WTC11 (cell line): ENCODE measurements around the gene CFAP299. TPM values are rescaled to one million over a fixed set of nuclear protein-coding genes. Genes with fewer than 3 reads are reported as not detected.

Experiments
- ATAC-seq: fragments of 200-7000 bp; cut with Tn5 transposase; 2 replicates; pipeline ENCODE4 v1.10.0; 2021; ENCODE audit warnings: mild to moderate bottlenecking, moderate library complexity
- CTCF ChIA-PET: fragments of 300-600 bp; sonication (Branson Sonifier 250); formaldehyde crosslinking; loops from one replicate; lab custom pipeline; 2021; ENCODE audit warnings: antibody characterized with exemption; lab: Charles Lee
- POLR2A ChIA-PET: fragments of 350-600 bp; sonication (Branson Sonifier 250); formaldehyde crosslinking; loops from one replicate; lab custom pipeline; 2021; ENCODE audit warnings: antibody characterized with exemption; lab: Charles Lee
- DNase-seq: peaks from one replicate; pipeline ENCODE4 v3.0.0; 2021; ENCODE audit warnings: low spot score
- H3K27ac Mint-ChIP-seq: 2 replicates; pipeline ENCODE4 v1.8.0; 2021; ENCODE audit warnings: mixed read lengths
- H3K27me3 Mint-ChIP-seq: 2 replicates; pipeline ENCODE4 v1.8.0; 2021; ENCODE audit warnings: low read depth, mild to moderate bottlenecking, moderate library complexity, mixed read lengths
- H3K36me3 Mint-ChIP-seq: 2 replicates; pipeline ENCODE4 v1.8.0; 2021; ENCODE audit warnings: mixed read lengths
- H3K4me1 Mint-ChIP-seq: 2 replicates; pipeline ENCODE4 v1.8.0; 2022; ENCODE audit warnings: mixed read lengths
- H3K4me3 Mint-ChIP-seq: 2 replicates; pipeline ENCODE4 v1.8.0; 2021; ENCODE audit warnings: mild to moderate bottlenecking, moderate library complexity, mixed read lengths
- H3K9me3 Mint-ChIP-seq: 2 replicates; pipeline ENCODE4 v1.8.0; 2021; ENCODE audit warnings: mixed read lengths
- FOXJ3 ChIP-seq: sonication (generic); formaldehyde crosslinking; IDR thresholded peaks from 2 replicates; pipeline ENCODE4 v1.9.0; 2021; ENCODE audit warnings: missing genetic modification reagents, mild to moderate bottlenecking, borderline replicate concordance
- GABPB1 ChIP-seq: sonication (generic); formaldehyde crosslinking; IDR thresholded peaks from 2 replicates; pipeline ENCODE4 v1.8.1; 2023; ENCODE audit warnings: mild to moderate bottlenecking, missing genetic modification reagents
- IRF2 ChIP-seq: sonication (generic); formaldehyde crosslinking; IDR thresholded peaks from 2 replicates; pipeline ENCODE4 v1.8.0; 2022; ENCODE audit warnings: low read depth, missing genetic modification reagents, borderline replicate concordance
- JUN ChIP-seq: sonication (generic); formaldehyde crosslinking; IDR thresholded peaks from 2 replicates; pipeline ENCODE4 v1.8.0; 2023; ENCODE audit warnings: mild to moderate bottlenecking, missing genetic modification reagents
- NR2C2 ChIP-seq: sonication (generic); formaldehyde crosslinking; IDR thresholded peaks from 2 replicates; pipeline ENCODE4 v1.8.0; 2022; ENCODE audit warnings: mild to moderate bottlenecking, missing genetic modification reagents
- SOX15 ChIP-seq: fragments of 250-450 bp; sonication (Bioruptor Pico); IDR thresholded peaks from 2 replicates; pipeline ENCODE4 v1.9.0; 2021; ENCODE audit warnings: mild to moderate bottlenecking
- TCF7 ChIP-seq: sonication (generic); formaldehyde crosslinking; IDR thresholded peaks from 2 replicates; pipeline ENCODE4 v1.8.0; 2022; ENCODE audit warnings: mild to moderate bottlenecking, low read depth, missing genetic modification reagents, moderate library complexity
- ZNF121 ChIP-seq: sonication (generic); formaldehyde crosslinking; IDR thresholded peaks from 2 replicates; pipeline ENCODE4 v1.8.0; 2023; ENCODE audit warnings: missing genetic modification reagents
- ZNF138 ChIP-seq: sonication (generic); formaldehyde crosslinking; conservative IDR thresholded peaks from 2 replicates; pipeline ENCODE4 v1.8.1; 2022; ENCODE audit warnings: mild to moderate bottlenecking, moderate library complexity, missing genetic modification reagents
- ZNF219 ChIP-seq: sonication (generic); formaldehyde crosslinking; IDR thresholded peaks from 2 replicates; pipeline ENCODE4 v1.8.0; 2023; ENCODE audit warnings: missing genetic modification reagents, mild to moderate bottlenecking, borderline replicate concordance
- ZNF317 ChIP-seq: sonication (generic); formaldehyde crosslinking; IDR thresholded peaks from 2 replicates; pipeline ENCODE4 v1.8.1; 2023; ENCODE audit warnings: low read depth, mild to moderate bottlenecking, moderate library complexity, missing genetic modification reagents, borderline replicate concordance
- ZNF396 ChIP-seq: fragments of 250-450 bp; sonication (Bioruptor Pico); IDR thresholded peaks from 2 replicates; pipeline ENCODE4 v1.8.0; 2021; ENCODE audit warnings: mild to moderate bottlenecking, moderate library complexity, borderline replicate concordance
- ZNF423 ChIP-seq: fragments of 250-450 bp; sonication (Bioruptor Pico); IDR thresholded peaks from 2 replicates; pipeline ENCODE4 v2.1.2; 2022; ENCODE audit warnings: mild to moderate bottlenecking, moderate library complexity
- total RNA-seq: library from RNA; stranded (reverse); gene quantifications from 3 replicates; pipeline ENCODE4 v1.2.3, GENCODE V29; 2021
- TF ChIP-seq, protein P1 (sequence below): sonication (generic); formaldehyde crosslinking; IDR thresholded peaks from 2 replicates; pipeline ENCODE4 v1.8.0; 2023; ENCODE audit warnings: missing genetic modification reagents
- TF ChIP-seq, protein P2 (sequence below): fragments of 250-450 bp; sonication (Bioruptor Pico); IDR thresholded peaks from 2 replicates; pipeline ENCODE4 v1.9.0; 2021; ENCODE audit warnings: mild to moderate bottlenecking
- TF ChIP-seq, protein P3 (sequence below): sonication (generic); formaldehyde crosslinking; IDR thresholded peaks from 2 replicates; pipeline ENCODE4 v1.8.0; 2022; ENCODE audit warnings: mild to moderate bottlenecking, missing genetic modification reagents
- TF ChIP-seq, protein P4 (sequence below): sonication (generic); formaldehyde crosslinking; conservative IDR thresholded peaks from 2 replicates; pipeline ENCODE4 v1.8.1; 2023; ENCODE audit warnings: mild to moderate bottlenecking, low read depth, missing genetic modification reagents, moderate library complexity
- TF ChIP-seq, protein P5 (sequence below): sonication (generic); formaldehyde crosslinking; IDR thresholded peaks from 2 replicates; pipeline ENCODE4 v1.8.1; 2022; ENCODE audit warnings: low read depth, mild to moderate bottlenecking, moderate library complexity, missing genetic modification reagents, borderline replicate concordance
- TF ChIP-seq, protein P6 (sequence below): sonication (generic); formaldehyde crosslinking; IDR thresholded peaks from 2 replicates; pipeline ENCODE4 v1.8.1; 2023; ENCODE audit warnings: mild to moderate bottlenecking, missing genetic modification reagents
- TF ChIP-seq, protein P7 (sequence below): fragments of 250-450 bp; sonication (Bioruptor Pico); IDR thresholded peaks from 2 replicates; pipeline ENCODE4 v2.1.2; 2022; ENCODE audit warnings: mild to moderate bottlenecking, moderate library complexity
- TF ChIP-seq, protein P8 (sequence below): sonication (generic); formaldehyde crosslinking; IDR thresholded peaks from 2 replicates; pipeline ENCODE4 v1.8.1; 2022; ENCODE audit warnings: missing genetic modification reagents, borderline replicate concordance

The CFAP299 gene
- total RNA-seq, 1 experiment from 2014 or later = not detected

DNA sequence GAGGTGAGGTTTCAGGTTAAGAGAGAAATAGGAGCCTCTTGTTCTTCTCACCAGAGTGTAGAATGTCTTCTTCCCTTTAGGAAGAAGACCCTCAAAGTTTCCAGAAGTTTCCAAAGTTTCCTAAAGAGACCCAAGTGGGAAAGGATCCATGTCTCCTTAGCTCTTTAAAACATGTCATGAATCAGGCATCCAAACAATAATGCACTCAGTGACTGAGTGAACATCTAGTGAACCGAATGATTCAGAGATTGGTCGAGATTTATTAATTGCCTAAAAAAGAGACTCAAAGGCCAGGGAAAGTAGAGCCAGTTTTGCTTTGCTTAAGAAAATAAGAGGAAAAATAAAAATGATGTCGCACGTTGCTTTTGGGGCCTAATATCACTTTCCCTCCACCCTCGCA is 39.7 kb upstream of the CFAP299 start:
- CTCF ChIA-PET = no interaction called here
- ATAC-seq = no peak
- POLR2A ChIA-PET = no interaction called here
- no peak for DNase-seq
- no peak for TF ChIP-seq ZNF423 (CRISPR knock-in tag)
- TF ChIP-seq, protein P1, sequence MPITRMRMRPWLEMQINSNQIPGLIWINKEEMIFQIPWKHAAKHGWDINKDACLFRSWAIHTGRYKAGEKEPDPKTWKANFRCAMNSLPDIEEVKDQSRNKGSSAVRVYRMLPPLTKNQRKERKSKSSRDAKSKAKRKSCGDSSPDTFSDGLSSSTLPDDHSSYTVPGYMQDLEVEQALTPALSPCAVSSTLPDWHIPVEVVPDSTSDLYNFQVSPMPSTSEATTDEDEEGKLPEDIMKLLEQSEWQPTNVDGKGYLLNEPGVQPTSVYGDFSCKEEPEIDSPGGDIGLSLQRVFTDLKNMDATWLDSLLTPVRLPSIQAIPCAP (CRISPR knock-in tag) = no peak
- TF ChIP-seq TCF7 = no peak
- TF ChIP-seq, protein P2, sequence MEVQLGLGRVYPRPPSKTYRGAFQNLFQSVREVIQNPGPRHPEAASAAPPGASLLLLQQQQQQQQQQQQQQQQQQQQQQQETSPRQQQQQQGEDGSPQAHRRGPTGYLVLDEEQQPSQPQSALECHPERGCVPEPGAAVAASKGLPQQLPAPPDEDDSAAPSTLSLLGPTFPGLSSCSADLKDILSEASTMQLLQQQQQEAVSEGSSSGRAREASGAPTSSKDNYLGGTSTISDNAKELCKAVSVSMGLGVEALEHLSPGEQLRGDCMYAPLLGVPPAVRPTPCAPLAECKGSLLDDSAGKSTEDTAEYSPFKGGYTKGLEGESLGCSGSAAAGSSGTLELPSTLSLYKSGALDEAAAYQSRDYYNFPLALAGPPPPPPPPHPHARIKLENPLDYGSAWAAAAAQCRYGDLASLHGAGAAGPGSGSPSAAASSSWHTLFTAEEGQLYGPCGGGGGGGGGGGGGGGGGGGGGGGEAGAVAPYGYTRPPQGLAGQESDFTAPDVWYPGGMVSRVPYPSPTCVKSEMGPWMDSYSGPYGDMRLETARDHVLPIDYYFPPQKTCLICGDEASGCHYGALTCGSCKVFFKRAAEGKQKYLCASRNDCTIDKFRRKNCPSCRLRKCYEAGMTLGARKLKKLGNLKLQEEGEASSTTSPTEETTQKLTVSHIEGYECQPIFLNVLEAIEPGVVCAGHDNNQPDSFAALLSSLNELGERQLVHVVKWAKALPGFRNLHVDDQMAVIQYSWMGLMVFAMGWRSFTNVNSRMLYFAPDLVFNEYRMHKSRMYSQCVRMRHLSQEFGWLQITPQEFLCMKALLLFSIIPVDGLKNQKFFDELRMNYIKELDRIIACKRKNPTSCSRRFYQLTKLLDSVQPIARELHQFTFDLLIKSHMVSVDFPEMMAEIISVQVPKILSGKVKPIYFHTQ = no peak
- no peak for TF ChIP-seq ZNF396 (CRISPR knock-in tag)
- TF ChIP-seq, protein P3, sequence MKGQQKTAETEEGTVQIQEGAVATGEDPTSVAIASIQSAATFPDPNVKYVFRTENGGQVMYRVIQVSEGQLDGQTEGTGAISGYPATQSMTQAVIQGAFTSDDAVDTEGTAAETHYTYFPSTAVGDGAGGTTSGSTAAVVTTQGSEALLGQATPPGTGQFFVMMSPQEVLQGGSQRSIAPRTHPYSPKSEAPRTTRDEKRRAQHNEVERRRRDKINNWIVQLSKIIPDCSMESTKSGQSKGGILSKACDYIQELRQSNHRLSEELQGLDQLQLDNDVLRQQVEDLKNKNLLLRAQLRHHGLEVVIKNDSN = no peak
- no peak for TF ChIP-seq NR2C2 (CRISPR knock-in tag)
- TF ChIP-seq SOX15 (CRISPR knock-in tag) = no peak
- TF ChIP-seq IRF2 (CRISPR knock-in tag) = no peak
- TF ChIP-seq, protein P4, sequence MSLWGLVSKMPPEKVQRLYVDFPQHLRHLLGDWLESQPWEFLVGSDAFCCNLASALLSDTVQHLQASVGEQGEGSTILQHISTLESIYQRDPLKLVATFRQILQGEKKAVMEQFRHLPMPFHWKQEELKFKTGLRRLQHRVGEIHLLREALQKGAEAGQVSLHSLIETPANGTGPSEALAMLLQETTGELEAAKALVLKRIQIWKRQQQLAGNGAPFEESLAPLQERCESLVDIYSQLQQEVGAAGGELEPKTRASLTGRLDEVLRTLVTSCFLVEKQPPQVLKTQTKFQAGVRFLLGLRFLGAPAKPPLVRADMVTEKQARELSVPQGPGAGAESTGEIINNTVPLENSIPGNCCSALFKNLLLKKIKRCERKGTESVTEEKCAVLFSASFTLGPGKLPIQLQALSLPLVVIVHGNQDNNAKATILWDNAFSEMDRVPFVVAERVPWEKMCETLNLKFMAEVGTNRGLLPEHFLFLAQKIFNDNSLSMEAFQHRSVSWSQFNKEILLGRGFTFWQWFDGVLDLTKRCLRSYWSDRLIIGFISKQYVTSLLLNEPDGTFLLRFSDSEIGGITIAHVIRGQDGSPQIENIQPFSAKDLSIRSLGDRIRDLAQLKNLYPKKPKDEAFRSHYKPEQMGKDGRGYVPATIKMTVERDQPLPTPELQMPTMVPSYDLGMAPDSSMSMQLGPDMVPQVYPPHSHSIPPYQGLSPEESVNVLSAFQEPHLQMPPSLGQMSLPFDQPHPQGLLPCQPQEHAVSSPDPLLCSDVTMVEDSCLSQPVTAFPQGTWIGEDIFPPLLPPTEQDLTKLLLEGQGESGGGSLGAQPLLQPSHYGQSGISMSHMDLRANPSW (CRISPR knock-in tag) = no peak
- no peak for TF ChIP-seq ZNF121
- TF ChIP-seq GABPB1 (CRISPR knock-in tag) = no peak
- TF ChIP-seq JUN (CRISPR knock-in tag) = no peak
- TF ChIP-seq, protein P5, sequence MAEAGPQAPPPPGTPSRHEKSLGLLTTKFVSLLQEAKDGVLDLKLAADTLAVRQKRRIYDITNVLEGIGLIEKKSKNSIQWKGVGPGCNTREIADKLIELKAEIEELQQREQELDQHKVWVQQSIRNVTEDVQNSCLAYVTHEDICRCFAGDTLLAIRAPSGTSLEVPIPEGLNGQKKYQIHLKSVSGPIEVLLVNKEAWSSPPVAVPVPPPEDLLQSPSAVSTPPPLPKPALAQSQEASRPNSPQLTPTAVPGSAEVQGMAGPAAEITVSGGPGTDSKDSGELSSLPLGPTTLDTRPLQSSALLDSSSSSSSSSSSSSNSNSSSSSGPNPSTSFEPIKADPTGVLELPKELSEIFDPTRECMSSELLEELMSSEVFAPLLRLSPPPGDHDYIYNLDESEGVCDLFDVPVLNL = no peak
- TF ChIP-seq ZNF317 (CRISPR knock-in tag) = no peak
- TF ChIP-seq, protein P6, sequence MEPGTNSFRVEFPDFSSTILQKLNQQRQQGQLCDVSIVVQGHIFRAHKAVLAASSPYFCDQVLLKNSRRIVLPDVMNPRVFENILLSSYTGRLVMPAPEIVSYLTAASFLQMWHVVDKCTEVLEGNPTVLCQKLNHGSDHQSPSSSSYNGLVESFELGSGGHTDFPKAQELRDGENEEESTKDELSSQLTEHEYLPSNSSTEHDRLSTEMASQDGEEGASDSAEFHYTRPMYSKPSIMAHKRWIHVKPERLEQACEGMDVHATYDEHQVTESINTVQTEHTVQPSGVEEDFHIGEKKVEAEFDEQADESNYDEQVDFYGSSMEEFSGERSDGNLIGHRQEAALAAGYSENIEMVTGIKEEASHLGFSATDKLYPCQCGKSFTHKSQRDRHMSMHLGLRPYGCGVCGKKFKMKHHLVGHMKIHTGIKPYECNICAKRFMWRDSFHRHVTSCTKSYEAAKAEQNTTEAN (CRISPR knock-in tag) = no peak
- no peak for TF ChIP-seq ZNF219
- TF ChIP-seq ZNF138 = no peak
- TF ChIP-seq, all 79 proteins: peak for 0
- no peaks in the 10 kb centered on the region for H3K36me3 Mint-ChIP-seq
- H3K9me3 Mint-ChIP-seq = no peaks in the 10 kb centered on the region
- no peak overlapping the region for H3K27ac Mint-ChIP-seq
- no peaks in the 10 kb centered on the region for H3K27me3 Mint-ChIP-seq
- no peak overlapping the region for H3K4me3 Mint-ChIP-seq
- H3K4me1 Mint-ChIP-seq = no peaks in the 10 kb centered on the region

DNA sequence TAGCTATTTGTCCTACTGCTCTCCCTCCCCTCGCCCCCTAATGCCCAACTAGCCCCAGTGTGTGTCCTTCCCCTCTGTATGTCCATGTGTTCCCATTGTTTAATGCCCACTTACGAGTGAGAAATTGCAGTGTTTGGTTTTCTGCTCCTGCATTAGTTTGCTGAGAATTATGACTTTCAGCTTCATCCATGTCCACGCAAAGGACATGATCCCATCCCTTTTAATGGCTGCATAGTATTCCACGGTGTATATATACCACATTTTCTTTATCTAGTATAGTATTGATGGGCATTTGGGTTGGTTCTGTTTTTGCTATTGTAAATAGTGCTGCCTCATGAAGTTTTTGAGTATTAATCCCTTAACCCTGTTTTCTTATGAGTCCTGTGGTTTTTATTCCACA is 33.6 kb upstream of the CFAP299 start:
- H3K27ac Mint-ChIP-seq = no peak overlapping the region
- DNase-seq (no peak), ATAC-seq (no peak)
- H3K36me3 Mint-ChIP-seq = 0 out of 2 replicates have a peak, but pooled peaks cover 3% of the 10 kb centered on the region
- peaks cover 12% of the 10 kb centered on the region for H3K4me1 Mint-ChIP-seq
- no peak overlapping the region for H3K4me3 Mint-ChIP-seq
- ChIA-PET POLR2A (no interaction called here), CTCF (no interaction called here)
- H3K9me3 Mint-ChIP-seq = peaks cover 10% of the 10 kb centered on the region
- no peaks in the 10 kb centered on the region for H3K27me3 Mint-ChIP-seq
- TF ChIP-seq JUN (CRISPR knock-in tag) (no peak), FOXJ3 (no peak)
- TF ChIP-seq, protein P7, sequence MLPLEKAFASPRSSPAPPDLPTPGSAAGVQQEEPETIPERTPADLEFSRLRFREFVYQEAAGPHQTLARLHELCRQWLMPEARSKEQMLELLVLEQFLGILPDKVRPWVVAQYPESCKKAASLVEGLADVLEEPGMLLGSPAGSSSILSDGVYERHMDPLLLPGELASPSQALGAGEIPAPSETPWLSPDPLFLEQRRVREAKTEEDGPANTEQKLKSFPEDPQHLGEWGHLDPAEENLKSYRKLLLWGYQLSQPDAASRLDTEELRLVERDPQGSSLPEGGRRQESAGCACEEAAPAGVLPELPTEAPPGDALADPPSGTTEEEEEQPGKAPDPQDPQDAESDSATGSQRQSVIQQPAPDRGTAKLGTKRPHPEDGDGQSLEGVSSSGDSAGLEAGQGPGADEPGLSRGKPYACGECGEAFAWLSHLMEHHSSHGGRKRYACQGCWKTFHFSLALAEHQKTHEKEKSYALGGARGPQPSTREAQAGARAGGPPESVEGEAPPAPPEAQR (CRISPR knock-in tag) = no peak
- TF ChIP-seq, protein P8, sequence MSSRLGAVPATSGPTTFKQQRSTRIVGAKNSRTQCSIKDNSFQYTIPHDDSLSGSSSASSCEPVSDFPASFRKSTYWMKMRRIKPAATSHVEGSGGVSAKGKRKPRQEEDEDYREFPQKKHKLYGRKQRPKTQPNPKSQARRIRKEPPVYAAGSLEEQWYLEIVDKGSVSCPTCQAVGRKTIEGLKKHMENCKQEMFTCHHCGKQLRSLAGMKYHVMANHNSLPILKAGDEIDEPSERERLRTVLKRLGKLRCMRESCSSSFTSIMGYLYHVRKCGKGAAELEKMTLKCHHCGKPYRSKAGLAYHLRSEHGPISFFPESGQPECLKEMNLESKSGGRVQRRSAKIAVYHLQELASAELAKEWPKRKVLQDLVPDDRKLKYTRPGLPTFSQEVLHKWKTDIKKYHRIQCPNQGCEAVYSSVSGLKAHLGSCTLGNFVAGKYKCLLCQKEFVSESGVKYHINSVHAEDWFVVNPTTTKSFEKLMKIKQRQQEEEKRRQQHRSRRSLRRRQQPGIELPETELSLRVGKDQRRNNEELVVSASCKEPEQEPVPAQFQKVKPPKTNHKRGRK (CRISPR knock-in tag) = no peak
